HG02623 (cell line): ENCODE results near the gene SBF1.
"Not testable (repeated sequence)": the region's sequence is repeated elsewhere in the genome, so short reads cannot be mapped to it uniquely, and the experiment has no call there.

Source experiments
- ATAC-seq: cut with Tn5 transposase; IDR thresholded peaks from one replicate; pipeline ENCODE4 v1.9.1; 2021; ENCODE audit warnings: moderate library complexity; ENCODE audit not compliant: unreplicated experiment

Gene SBF1

DNA sequence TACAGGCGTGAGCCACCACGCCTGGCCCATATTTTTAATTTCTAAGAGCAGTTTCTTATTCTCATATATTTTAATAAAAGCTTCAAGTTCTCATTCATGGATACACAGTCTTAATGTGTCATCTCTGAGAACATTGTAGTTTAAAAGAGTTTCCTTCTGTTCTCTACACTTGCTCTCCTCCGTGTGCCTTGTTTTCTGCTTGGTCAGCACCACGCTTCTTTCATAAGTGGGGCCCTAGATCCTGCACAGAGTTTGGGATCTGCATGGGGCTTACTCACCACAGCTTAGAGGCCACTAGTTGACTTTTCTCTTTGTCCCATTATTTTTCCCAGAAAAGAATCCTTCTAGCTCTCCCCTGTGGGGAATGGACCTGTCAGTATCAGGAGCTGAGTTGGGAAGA is 72.9 kb downstream of the SBF1 start:
- ATAC-seq, result no peak

DNA sequence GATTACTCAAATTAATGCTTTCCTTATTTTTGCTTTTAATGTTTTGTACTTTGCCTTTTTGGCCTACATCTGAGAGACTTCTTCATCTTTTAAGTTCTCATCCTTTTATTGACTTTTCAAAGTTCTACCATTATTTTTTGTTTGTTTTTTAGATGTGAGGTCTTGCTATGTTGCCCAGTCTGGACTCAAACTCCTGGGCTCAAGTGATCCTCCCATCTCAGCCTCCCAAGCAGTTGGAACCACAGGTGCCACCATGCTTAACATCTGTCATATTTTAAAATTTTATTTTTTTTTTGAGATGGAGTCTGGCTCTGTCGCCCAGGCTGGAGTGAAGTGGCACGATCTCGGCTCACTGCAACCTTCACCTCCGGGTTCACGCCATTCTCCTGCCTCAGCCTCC is 73.9 kb downstream of the SBF1 start:
- ATAC-seq, result no peak

DNA sequence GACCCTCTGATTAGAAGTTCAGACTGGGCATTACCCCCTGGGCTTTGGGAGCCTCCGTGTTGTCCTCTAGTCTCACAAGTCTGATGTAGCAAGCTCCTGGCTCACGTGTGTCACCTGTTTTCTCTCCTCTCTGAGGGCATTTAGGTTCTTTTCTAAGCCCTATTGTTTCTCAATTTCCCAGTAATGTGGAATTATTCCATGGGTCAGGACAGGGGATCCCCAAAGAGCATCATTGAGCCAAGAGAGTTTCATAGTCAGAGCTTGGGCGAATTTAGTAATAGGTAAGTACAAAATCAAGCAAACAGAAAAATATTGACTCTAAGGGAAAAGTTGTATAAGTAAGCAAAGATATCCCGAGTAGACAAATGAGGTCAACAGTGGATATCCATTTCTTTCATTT is 74.4 kb downstream of the SBF1 start:
- ATAC-seq, result no peak

DNA sequence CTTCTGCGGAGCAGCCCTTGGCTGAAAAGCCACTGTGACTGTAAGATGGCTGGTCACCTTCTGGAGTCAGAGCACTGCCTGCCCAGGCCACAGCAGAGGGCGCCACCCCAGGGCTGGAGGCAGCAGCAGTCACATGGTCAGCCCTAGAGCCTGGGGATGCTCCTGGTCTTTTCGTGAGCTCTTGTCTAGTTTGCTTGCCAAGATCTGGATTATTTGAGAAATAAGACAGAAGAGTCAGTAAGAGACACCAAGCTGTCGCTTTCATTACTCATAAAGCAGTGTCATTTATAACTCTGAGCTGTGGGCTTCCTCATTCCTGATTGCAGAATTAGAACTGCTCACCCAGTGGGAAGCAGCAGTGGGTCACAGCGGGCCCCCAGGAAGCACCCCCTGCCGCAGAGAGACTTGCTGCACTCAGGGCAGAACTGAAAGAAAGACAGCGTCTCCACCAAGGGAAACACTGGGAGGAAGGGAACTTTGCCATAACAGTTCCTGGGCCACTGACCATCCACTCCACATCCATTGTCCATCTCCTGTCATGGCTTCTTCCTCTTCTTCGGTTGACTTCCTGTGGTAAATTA is 75.0 kb downstream of the SBF1 start:
- ATAC-seq, result no peak

DNA sequence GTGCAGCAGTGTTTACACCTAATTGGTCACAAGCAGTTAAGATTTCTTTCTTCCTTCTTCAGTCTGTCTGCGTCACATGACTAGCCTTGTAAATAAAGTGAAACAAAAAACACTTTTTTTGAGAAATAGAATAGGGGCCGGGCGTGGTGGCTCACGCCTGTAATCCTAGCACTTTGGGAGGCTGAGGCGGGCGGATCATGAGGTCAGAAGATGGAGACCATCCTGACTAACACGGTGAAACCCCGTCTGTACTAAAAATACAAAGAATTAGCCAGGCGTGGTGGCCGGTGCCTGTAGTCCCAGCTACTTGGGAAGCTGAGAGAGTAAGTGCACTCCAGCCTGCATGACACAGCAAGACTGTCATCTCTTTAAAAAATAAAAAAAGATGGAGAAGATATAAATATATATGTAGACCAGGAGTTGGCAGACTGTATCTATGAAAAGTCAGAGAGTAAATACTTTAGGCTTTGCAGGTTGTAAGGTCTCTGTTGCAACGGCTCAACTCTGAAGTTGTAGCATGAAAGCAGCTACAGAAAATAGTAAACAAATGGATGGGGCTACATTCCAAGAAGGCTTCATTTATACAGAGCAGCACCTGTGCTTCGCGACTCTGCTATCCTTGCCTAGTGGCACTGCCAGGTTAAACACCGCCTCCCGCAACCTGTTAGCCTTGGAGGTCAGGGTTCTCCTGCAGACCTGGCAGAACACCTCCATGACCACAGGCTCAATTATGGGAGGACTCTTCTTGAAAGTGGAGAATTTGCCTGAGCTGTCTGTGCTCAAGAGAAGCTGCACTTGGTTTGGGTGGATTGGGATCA is 75.8 kb downstream of the SBF1 start:
- no peak for ATAC-seq

DNA sequence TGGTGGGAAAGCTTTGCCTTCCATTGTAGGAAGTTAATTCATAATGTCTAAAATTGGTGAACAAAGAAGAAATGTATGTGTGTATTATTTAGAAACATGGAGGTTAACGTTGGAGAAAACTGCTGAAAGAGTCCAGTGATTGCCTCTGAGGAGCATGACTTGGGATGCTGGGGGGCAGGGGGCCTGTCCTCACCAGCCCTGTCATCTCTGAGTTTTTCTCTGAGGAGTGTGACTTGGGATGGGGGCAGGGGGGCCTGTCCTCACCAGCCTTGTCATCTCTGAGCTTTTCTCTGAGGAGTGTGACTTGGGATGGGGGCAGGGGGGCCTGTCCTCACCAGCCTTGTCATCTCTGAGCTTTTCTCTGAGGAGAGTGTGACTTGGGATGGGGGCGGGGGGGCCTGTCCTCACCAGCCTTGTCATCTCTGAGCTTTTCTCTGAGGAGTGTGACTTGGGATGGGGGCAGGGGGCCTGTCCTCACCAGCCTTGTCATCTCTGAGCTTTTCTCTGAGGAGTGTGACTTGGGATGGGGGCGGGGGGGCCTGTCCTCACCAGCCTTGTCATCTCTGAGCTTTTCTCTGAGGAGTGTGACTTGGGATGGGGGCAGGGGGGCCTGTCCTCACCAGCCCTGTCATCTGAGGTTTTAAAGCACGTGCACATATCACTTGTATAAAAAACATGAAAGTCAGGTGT is 77.3 kb downstream of the SBF1 start:
- ATAC-seq, result not testable (repeated sequence)

DNA sequence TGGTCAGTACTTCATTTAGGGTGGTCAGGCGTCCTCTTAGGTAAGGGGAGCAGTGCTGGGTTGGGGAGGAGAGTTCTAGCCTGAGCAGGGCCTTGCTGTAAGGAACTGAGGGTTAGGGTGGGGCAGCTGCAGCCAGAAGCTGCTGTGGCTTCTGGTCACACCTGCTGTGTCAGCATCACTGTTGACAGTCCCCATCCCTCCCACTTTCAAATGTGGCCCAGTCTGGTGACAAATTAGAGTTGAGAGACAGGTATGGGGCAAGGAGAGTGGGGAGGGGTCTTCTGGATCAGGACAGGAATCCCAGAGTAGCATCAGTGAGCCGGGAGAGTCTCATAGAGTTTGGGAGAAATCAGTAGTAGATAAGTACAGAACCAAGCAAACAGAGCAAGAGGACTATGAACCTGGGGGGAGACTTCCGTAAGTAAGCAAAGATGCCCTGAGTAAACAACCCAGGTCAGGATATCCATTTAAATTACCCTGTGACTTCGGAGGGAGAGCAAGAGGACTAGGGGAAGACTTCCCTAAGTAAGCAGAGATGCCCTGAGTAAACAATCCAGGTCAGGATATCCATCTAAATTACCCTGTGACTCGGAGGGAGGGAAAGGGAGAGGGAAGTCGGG is 78.0 kb downstream of the SBF1 start:
- no peak for ATAC-seq
